K562 (cell line): ENCODE results near the gene TM7SF2. TPM values are rescaled to one million over a fixed set of nuclear protein-coding genes. Genes with fewer than 3 reads are reported as not detected.

ENCODE experiments used
- MCM5 ChIP-seq: fragments of 450-650 bp; IDR thresholded peaks from 2 replicates; pipeline ENCODE4 v1.6.1; 2016; ENCODE audit warnings: low read depth
- MEF2D ChIP-seq: conservative IDR thresholded peaks from 2 replicates; pipeline ENCODE4 v1.6.1; 2016; ENCODE audit warnings: low read depth, missing genetic modification characterization, missing compliant biosample characterization
- NUFIP1 ChIP-seq: fragments of 450-650 bp; IDR thresholded peaks from 2 replicates; pipeline ENCODE4 v1.6.1; 2018; ENCODE audit not compliant: partially characterized antibody
- SMAD1 ChIP-seq: fragments of 150-350 bp; IDR thresholded peaks from 2 replicates; pipeline ENCODE4 v1.6.1; 2014; ENCODE audit warnings: low read length, low read depth; ENCODE audit not compliant: partially characterized antibody
- ZNF184 ChIP-seq: sonication (generic); formaldehyde crosslinking; IDR thresholded peaks from 2 replicates; pipeline ENCODE4 v1.5.0; 2020; ENCODE audit warnings: missing genetic modification reagents
- ZNF57 ChIP-seq: fragments of 450-650 bp; formaldehyde crosslinking; IDR thresholded peaks from 2 replicates; pipeline ENCODE4 v1.4.0; 2020; ENCODE audit warnings: mild to moderate bottlenecking, moderate library complexity
- polyA plus RNA-seq, 8 experiments: library from polyadenylated mRNA; depleted of rRNA in 4 of 8; stranded (reverse) in 5 of 8; unstranded in 3 of 8; fragments of >200 nt; fragmentation: Nextera tagmentation in 2 of 8; fragmentation: Illumina TruSeq in 1 of 8; extraction: Ambion mirVana in 2 of 8; extraction: Trizol in 1 of 8; gene quantifications; 2 replicates each; pipeline versions ENCODE4 v1.2.1 to v1.2.3, GENCODE V29; 2011 to 2014; ENCODE audit warnings: inconsistent platforms in 1 of 8, missing spikeins in 1 of 8
- total RNA-seq, 7 experiments: library from RNA; depleted of rRNA in 6 of 7; stranded (reverse); fragments of >200 nt in 6 of 7; fragmentation: Illumina TruSeq in 2 of 7; extraction: Trizol in 2 of 7; gene quantifications; 2 replicates each; pipeline versions ENCODE4 v1.2.1 to v1.2.3, GENCODE V29; 2011 to 2021; ENCODE audit warnings: low replicate concordance in 1 of 7
- TF ChIP-seq, protein P1 (sequence below): sonication (generic); formaldehyde crosslinking; IDR thresholded peaks from 2 replicates; pipeline ENCODE4 v1.8.1; 2022; ENCODE audit warnings: missing genetic modification reagents
- TF ChIP-seq, protein P2 (sequence below): sonication (generic); formaldehyde crosslinking; IDR thresholded peaks from 2 replicates; pipeline ENCODE4 v1.8.0; 2022; ENCODE audit warnings: missing genetic modification reagents, mild to moderate bottlenecking, borderline replicate concordance
- TF ChIP-seq, protein P3 (sequence below): fragments of 450-650 bp; IDR thresholded peaks from 2 replicates; pipeline ENCODE4 v1.6.1; 2016; ENCODE audit warnings: mild to moderate bottlenecking, moderate library complexity
- TF ChIP-seq, protein P4 (sequence below): IDR thresholded peaks from 3 replicates; pipeline ENCODE4 v1.6.1; 2011; ENCODE audit warnings: borderline replicate concordance, mild to moderate bottlenecking; ENCODE audit not compliant: insufficient read length, insufficient read depth

TM7SF2 gene
- total and polyA plus RNA-seq, 9 of the 15 experiments (the other 6 are each of a cell fraction or from before 2014, with no cell fraction given): 1.2 to 22.0 (median 14.3) TPM

DNA sequence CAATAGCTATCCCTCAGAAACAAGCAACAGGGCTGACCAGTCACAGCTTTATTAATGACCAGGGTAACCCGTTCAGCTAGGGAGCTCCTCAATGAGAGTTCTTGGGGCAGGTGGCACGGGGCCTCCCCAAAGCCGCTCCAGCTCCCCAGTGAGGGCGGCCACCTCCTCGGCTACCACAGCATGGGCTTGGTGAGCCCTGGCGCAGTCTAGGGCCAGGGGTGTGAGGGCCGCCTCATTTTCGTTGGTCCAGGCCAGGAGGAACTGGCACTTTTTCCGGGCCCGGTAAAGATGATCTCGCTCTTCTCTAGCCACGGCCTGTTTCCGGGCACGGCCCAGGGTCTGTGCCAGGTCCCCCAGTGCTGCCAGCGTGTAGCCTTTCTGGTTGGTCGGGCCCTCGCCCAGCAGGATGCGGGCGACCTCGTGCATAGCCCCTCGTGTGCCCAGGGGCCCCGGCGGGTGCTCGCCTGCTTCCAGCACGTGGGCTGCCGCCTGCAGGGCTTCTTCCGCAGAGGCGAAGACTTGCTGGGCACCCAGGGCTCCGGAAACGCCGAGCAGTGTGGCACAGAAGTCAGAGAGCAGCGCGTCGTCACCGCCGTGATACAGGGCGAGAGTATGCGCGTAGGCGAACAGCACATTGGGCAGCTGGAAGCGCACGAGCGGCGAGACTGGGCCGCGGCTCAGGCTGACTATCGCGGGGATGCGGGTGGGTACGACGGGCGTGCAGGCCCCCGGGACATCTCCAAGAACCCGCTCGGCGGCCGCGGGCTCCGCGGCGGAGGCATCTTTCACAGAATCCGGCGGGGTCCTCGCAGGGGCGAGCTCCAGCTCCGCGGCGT lies 4.9 kb downstream of the TM7SF2 start (continued):
- TF ChIP-seq, protein P1, sequence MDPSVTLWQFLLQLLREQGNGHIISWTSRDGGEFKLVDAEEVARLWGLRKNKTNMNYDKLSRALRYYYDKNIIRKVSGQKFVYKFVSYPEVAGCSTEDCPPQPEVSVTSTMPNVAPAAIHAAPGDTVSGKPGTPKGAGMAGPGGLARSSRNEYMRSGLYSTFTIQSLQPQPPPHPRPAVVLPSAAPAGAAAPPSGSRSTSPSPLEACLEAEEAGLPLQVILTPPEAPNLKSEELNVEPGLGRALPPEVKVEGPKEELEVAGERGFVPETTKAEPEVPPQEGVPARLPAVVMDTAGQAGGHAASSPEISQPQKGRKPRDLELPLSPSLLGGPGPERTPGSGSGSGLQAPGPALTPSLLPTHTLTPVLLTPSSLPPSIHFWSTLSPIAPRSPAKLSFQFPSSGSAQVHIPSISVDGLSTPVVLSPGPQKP (CRISPR knock-in tag): no peak
- no peak for TF ChIP-seq ZNF57 (CRISPR knock-in tag)
- no peak for TF ChIP-seq MCM5
- no peak for TF ChIP-seq NUFIP1
- no peak for TF ChIP-seq SMAD1
- TF ChIP-seq MEF2D (tag): no peak
- TF ChIP-seq, protein P2, sequence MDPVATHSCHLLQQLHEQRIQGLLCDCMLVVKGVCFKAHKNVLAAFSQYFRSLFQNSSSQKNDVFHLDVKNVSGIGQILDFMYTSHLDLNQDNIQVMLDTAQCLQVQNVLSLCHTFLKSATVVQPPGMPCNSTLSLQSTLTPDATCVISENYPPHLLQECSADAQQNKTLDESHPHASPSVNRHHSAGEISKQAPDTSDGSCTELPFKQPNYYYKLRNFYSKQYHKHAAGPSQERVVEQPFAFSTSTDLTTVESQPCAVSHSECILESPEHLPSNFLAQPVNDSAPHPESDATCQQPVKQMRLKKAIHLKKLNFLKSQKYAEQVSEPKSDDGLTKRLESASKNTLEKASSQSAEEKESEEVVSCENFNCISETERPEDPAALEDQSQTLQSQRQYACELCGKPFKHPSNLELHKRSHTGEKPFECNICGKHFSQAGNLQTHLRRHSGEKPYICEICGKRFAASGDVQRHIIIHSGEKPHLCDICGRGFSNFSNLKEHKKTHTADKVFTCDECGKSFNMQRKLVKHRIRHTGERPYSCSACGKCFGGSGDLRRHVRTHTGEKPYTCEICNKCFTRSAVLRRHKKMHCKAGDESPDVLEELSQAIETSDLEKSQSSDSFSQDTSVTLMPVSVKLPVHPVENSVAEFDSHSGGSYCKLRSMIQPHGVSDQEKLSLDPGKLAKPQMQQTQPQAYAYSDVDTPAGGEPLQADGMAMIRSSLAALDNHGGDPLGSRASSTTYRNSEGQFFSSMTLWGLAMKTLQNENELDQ: peak; percentile 91; the same call in 1 of the 2 replicates
- TF ChIP-seq, protein P3, sequence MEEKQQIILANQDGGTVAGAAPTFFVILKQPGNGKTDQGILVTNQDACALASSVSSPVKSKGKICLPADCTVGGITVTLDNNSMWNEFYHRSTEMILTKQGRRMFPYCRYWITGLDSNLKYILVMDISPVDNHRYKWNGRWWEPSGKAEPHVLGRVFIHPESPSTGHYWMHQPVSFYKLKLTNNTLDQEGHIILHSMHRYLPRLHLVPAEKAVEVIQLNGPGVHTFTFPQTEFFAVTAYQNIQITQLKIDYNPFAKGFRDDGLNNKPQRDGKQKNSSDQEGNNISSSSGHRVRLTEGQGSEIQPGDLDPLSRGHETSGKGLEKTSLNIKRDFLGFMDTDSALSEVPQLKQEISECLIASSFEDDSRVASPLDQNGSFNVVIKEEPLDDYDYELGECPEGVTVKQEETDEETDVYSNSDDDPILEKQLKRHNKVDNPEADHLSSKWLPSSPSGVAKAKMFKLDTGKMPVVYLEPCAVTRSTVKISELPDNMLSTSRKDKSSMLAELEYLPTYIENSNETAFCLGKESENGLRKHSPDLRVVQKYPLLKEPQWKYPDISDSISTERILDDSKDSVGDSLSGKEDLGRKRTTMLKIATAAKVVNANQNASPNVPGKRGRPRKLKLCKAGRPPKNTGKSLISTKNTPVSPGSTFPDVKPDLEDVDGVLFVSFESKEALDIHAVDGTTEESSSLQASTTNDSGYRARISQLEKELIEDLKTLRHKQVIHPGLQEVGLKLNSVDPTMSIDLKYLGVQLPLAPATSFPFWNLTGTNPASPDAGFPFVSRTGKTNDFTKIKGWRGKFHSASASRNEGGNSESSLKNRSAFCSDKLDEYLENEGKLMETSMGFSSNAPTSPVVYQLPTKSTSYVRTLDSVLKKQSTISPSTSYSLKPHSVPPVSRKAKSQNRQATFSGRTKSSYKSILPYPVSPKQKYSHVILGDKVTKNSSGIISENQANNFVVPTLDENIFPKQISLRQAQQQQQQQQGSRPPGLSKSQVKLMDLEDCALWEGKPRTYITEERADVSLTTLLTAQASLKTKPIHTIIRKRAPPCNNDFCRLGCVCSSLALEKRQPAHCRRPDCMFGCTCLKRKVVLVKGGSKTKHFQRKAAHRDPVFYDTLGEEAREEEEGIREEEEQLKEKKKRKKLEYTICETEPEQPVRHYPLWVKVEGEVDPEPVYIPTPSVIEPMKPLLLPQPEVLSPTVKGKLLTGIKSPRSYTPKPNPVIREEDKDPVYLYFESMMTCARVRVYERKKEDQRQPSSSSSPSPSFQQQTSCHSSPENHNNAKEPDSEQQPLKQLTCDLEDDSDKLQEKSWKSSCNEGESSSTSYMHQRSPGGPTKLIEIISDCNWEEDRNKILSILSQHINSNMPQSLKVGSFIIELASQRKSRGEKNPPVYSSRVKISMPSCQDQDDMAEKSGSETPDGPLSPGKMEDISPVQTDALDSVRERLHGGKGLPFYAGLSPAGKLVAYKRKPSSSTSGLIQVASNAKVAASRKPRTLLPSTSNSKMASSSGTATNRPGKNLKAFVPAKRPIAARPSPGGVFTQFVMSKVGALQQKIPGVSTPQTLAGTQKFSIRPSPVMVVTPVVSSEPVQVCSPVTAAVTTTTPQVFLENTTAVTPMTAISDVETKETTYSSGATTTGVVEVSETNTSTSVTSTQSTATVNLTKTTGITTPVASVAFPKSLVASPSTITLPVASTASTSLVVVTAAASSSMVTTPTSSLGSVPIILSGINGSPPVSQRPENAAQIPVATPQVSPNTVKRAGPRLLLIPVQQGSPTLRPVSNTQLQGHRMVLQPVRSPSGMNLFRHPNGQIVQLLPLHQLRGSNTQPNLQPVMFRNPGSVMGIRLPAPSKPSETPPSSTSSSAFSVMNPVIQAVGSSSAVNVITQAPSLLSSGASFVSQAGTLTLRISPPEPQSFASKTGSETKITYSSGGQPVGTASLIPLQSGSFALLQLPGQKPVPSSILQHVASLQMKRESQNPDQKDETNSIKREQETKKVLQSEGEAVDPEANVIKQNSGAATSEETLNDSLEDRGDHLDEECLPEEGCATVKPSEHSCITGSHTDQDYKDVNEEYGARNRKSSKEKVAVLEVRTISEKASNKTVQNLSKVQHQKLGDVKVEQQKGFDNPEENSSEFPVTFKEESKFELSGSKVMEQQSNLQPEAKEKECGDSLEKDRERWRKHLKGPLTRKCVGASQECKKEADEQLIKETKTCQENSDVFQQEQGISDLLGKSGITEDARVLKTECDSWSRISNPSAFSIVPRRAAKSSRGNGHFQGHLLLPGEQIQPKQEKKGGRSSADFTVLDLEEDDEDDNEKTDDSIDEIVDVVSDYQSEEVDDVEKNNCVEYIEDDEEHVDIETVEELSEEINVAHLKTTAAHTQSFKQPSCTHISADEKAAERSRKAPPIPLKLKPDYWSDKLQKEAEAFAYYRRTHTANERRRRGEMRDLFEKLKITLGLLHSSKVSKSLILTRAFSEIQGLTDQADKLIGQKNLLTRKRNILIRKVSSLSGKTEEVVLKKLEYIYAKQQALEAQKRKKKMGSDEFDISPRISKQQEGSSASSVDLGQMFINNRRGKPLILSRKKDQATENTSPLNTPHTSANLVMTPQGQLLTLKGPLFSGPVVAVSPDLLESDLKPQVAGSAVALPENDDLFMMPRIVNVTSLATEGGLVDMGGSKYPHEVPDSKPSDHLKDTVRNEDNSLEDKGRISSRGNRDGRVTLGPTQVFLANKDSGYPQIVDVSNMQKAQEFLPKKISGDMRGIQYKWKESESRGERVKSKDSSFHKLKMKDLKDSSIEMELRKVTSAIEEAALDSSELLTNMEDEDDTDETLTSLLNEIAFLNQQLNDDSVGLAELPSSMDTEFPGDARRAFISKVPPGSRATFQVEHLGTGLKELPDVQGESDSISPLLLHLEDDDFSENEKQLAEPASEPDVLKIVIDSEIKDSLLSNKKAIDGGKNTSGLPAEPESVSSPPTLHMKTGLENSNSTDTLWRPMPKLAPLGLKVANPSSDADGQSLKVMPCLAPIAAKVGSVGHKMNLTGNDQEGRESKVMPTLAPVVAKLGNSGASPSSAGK: peak; percentile 88
- TF ChIP-seq, protein P4, sequence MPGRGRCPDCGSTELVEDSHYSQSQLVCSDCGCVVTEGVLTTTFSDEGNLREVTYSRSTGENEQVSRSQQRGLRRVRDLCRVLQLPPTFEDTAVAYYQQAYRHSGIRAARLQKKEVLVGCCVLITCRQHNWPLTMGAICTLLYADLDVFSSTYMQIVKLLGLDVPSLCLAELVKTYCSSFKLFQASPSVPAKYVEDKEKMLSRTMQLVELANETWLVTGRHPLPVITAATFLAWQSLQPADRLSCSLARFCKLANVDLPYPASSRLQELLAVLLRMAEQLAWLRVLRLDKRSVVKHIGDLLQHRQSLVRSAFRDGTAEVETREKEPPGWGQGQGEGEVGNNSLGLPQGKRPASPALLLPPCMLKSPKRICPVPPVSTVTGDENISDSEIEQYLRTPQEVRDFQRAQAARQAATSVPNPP: no peak
- no peak for TF ChIP-seq ZNF184 (CRISPR knock-in tag)
